COLO829 (cell line): ENCODE measurements around the gene HABP4.

Experiments
- DNase-seq: peaks from one replicate; pipeline ENCODE4 v3.0.0; 2012; ENCODE audit warnings: low spot score

The HABP4 gene

DNA sequence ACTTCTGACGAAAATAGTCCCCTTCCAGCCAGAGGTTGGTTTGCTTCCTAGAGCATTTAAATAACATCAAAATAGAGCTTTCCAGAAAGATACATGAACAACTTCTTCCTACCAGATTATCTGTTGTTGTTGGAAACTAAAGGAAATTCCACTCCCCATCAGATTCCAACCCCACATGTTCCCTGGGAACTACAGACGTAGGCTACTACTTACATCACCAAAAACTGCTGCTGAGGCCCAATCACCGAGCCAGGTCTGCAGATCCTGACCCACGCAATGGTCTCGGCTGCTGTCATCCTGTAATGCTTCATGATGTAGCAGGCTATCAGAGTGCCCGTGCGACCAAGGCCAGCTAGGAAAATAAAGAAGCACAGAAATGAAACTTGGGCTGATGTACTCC is 73.4 kb downstream of the HABP4 start:
- DNase-seq = no peak

DNA sequence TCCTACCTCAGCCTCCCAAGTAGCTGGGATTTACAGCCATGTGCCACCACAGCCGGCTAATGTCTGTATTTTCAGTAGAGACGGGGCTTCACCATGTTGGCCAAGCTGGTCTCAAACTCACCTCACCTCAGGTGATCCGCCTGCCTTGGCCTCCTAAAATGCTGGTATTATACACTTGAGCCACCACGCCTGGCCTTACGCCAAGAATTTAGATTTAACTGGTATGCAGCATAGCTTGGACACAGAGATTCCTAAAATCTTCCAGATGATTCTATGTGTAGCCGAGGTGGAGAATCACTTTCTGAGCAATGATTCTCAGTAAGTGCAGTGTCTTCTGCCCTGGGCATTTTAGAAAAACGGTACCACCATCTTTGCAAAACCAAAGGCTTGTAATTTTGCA is 74.1 kb downstream of the HABP4 start:
- no peak for DNase-seq

DNA sequence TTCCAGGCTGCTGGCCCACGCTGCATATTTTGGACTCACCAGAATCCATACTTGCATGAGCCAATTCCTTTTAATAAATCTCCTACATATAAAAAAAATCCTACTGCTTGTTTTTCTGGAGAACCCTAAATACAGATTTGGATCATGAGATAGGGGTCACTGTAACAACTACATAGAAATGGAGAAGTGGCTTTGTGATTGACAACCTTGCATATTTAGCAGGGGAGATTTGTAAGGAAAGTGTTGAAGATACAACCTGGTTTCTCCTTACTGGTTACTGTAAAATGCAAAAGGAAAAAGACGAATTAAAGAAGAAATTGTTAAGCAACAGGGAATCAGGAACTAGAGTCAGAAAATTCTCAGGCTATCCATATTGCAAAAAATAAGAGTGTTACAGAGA is 74.8 kb downstream of the HABP4 start:
- no peak for DNase-seq

DNA sequence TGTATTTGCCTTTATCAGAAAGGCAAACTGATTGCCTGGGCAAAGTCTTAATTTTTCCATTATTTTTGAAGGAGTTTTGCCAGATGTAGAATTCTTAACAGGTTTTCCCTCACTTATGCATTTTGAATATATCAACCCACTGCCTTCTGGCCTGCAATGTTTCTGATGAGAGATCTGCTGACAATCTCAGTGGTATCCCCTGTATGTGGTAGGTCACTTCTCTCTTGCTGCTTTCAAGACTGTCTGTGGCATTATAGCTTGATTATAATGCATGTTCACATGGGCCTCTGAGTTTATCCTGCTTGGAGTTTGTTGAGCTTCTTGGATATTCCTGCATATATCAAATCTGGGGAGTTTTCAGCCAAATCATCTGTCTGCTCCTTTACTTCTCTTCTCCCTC is 82.2 kb downstream of the HABP4 start:
- DNase-seq = no peak

DNA sequence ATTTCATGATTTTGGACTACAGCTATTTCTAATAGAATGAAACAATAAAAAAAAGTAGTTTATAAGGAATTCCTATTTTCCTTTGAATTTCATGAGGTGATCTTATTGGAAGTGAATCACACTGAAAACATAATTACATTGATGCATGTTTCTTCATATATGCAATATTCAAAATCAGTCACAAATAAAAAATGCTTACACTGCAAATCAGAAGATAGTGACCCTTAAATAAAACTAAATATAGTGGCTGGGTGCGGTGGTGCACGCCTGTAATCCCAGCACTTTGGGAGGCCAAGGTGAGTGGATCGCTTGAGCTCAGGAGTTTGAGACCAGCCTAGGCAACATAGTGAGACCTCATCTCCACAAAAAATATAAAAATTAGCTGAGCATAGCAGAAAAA is 90.1 kb downstream of the HABP4 start:
- DNase-seq = no peak
